ENCODE results near the gene ASAP2.

Gene ASAP2

GRCh38 chr2:9326975-9327374, 120.4 kb downstream of the ASAP2 start:
- H2BK15ac ChIP-seq (ENCODE audit: low read length), result no peak overlapping the region
- peaks cover 0 to 2% of the 10 kb centered on the region in 2 donors for H3K4me1 ChIP-seq (ENCODE audit: control insufficient read depth in 2 of 2, insufficient read depth in 1 of 2, low read depth in 1 of 2, low read length in 2 of 2)
- no peak overlapping the region for H4K91ac ChIP-seq (ENCODE audit: low read depth, low read length, poor library complexity)
- H3K9ac ChIP-seq (ENCODE audit: low read depth, low read length, poor library complexity), result no peak overlapping the region
- WGBS, 2 donors (ENCODE audit: extremely low coverage in 2 of 2, insufficient read length in 2 of 2, insufficient replicate concordance in 1 of 2), result no CpG with 5 or more reads among the region's 3 CpGs
- no peak overlapping the region for H2BK5ac ChIP-seq (ENCODE audit: low read length)
- no peak overlapping the region for H2AK5ac ChIP-seq (ENCODE audit: low read depth, low read length)
- H3K23ac ChIP-seq (ENCODE audit: low read depth, low read length, poor library complexity), result no peak overlapping the region
- H3K14ac ChIP-seq (ENCODE audit: low read length), result no peak overlapping the region
- H2BK12ac ChIP-seq (ENCODE audit: low read length), result no peak overlapping the region
- no peak overlapping the region for H3K4me3 ChIP-seq (ENCODE audit: low read length in 2 of 2)
- no peaks in the 10 kb centered on the region for H3K9me3 ChIP-seq (replicated peaks in 1 of 2; ENCODE audit: control insufficient read depth in 2 of 2, insufficient read depth in 1 of 2, low read depth in 1 of 2, low read length in 2 of 2)
- no peak overlapping the region for H3K4me2 ChIP-seq (ENCODE audit: insufficient read depth, low read length, poor library complexity, severe bottlenecking)
- no peak overlapping the region for H3K27ac ChIP-seq (replicated peaks; ENCODE audit: low read length)
- DNase-seq (ENCODE audit: low spot score), result no peak
- peaks cover 26 to 95% of the 10 kb centered on the region in 2 donors for H3K36me3 ChIP-seq (replicated peaks in 1 of 2; ENCODE audit: control insufficient read depth in 2 of 2, insufficient read depth in 2 of 2, low read length in 2 of 2)
- no peak overlapping the region for H3K4ac ChIP-seq (ENCODE audit: low read length)
- H3K18ac ChIP-seq (ENCODE audit: low read length), result no peak overlapping the region
- no peak overlapping the region for H4K8ac ChIP-seq (ENCODE audit: low read depth, low read length)
- H3K79me1 ChIP-seq (ENCODE audit: low read depth, low read length), result no peaks in the 10 kb centered on the region
- H3K27me3 ChIP-seq (ENCODE audit: control insufficient read depth in 3 of 3, insufficient read depth in 3 of 3, low read depth in 1 of 3, low read length in 3 of 3), result no peaks in the 10 kb centered on the region
- H2BK120ac ChIP-seq (ENCODE audit: low read depth, low read length), result no peak overlapping the region
- no peak overlapping the region for H2AFZ ChIP-seq (ENCODE audit: low read length)

- no peak overlapping the region for H4K91ac ChIP-seq (ENCODE audit: low read depth, low read length, poor library complexity)
Observed at GRCh38 chr2:9327873-9328352, 121.3 kb downstream of the ASAP2 start.

GRCh38 chr2:9328931-9329330, 122.3 kb downstream of the ASAP2 start:
- Histone ChIP-seq H3K9me3 (replicated peaks in 1 of 2; ENCODE audit: control insufficient read depth in 2 of 2, insufficient read depth in 1 of 2, low read depth in 1 of 2, low read length in 2 of 2) (no peaks in the 10 kb centered on the region), H3K79me1 (ENCODE audit: low read depth, low read length) (no peaks in the 10 kb centered on the region), H3K9ac (ENCODE audit: low read depth, low read length, poor library complexity) (no peak overlapping the region), H2BK15ac (ENCODE audit: low read length) (no peak overlapping the region), H2BK120ac (ENCODE audit: low read depth, low read length) (no peak overlapping the region), H3K4me2 (ENCODE audit: insufficient read depth, low read length, poor library complexity, severe bottlenecking) (no peak overlapping the region), H3K27ac (replicated peaks; ENCODE audit: low read length) (no peak overlapping the region), H3K23ac (ENCODE audit: low read depth, low read length, poor library complexity) (no peak overlapping the region), H3K18ac (ENCODE audit: low read length) (no peak overlapping the region), H2AK5ac (ENCODE audit: low read depth, low read length) (no peak overlapping the region), H4K8ac (ENCODE audit: low read depth, low read length) (no peak overlapping the region), H3K36me3 (replicated peaks in 1 of 2; ENCODE audit: control insufficient read depth in 2 of 2, insufficient read depth in 2 of 2, low read length in 2 of 2) (peaks cover 14 to 92% of the 10 kb centered on the region in 2 donors), H3K4ac (ENCODE audit: low read length) (no peak overlapping the region), H3K4me1 (ENCODE audit: control insufficient read depth in 2 of 2, insufficient read depth in 1 of 2, low read depth in 1 of 2, low read length in 2 of 2) (peaks cover 0 to 2% of the 10 kb centered on the region in 2 donors), H3K4me3 (ENCODE audit: low read length in 2 of 2) (no peak overlapping the region), H3K14ac (ENCODE audit: low read length) (no peak overlapping the region), H2AFZ (ENCODE audit: low read length) (no peak overlapping the region), H4K91ac (ENCODE audit: low read depth, low read length, poor library complexity) (no peak overlapping the region), H2BK12ac (ENCODE audit: low read length) (no peak overlapping the region), H2BK5ac (ENCODE audit: low read length) (no peak overlapping the region), H3K27me3 (ENCODE audit: control insufficient read depth in 3 of 3, insufficient read depth in 3 of 3, low read depth in 1 of 3, low read length in 3 of 3) (no peaks in the 10 kb centered on the region)
- WGBS, 2 donors (ENCODE audit: extremely low coverage in 2 of 2, insufficient read length in 2 of 2, insufficient replicate concordance in 1 of 2), result no CpG with 5 or more reads among the region's 5 CpGs
- DNase-seq (ENCODE audit: low spot score), result no peak

More at GRCh38 chr2:9327873-9328352, 121.3 kb downstream of the ASAP2 start:
- Histone ChIP-seq H3K79me1 (ENCODE audit: low read depth, low read length) (no peaks in the 10 kb centered on the region), H3K36me3 (replicated peaks in 1 of 2; ENCODE audit: control insufficient read depth in 2 of 2, insufficient read depth in 2 of 2, low read length in 2 of 2) (peaks cover 19 to 94% of the 10 kb centered on the region in 2 donors), H2AFZ (ENCODE audit: low read length) (no peak overlapping the region), H2BK5ac (ENCODE audit: low read length) (no peak overlapping the region), H2BK12ac (ENCODE audit: low read length) (no peak overlapping the region), H3K4me1 (ENCODE audit: control insufficient read depth in 2 of 2, insufficient read depth in 1 of 2, low read depth in 1 of 2, low read length in 2 of 2) (peaks cover 0 to 2% of the 10 kb centered on the region in 2 donors), H3K9me3 (replicated peaks in 1 of 2; ENCODE audit: control insufficient read depth in 2 of 2, insufficient read depth in 1 of 2, low read depth in 1 of 2, low read length in 2 of 2) (no peaks in the 10 kb centered on the region), H3K4me3 (ENCODE audit: low read length in 2 of 2) (no peak overlapping the region), H3K4ac (ENCODE audit: low read length) (no peak overlapping the region), H2BK120ac (ENCODE audit: low read depth, low read length) (no peak overlapping the region), H2AK5ac (ENCODE audit: low read depth, low read length) (no peak overlapping the region), H4K8ac (ENCODE audit: low read depth, low read length) (no peak overlapping the region), H3K9ac (ENCODE audit: low read depth, low read length, poor library complexity) (no peak overlapping the region), H3K27me3 (ENCODE audit: control insufficient read depth in 3 of 3, insufficient read depth in 3 of 3, low read depth in 1 of 3, low read length in 3 of 3) (no peaks in the 10 kb centered on the region), H3K27ac (replicated peaks; ENCODE audit: low read length) (no peak overlapping the region), H3K4me2 (ENCODE audit: insufficient read depth, low read length, poor library complexity, severe bottlenecking) (no peak overlapping the region), H3K23ac (ENCODE audit: low read depth, low read length, poor library complexity) (no peak overlapping the region), H2BK15ac (ENCODE audit: low read length) (no peak overlapping the region), H3K18ac (ENCODE audit: low read length) (no peak overlapping the region), H3K14ac (ENCODE audit: low read length) (no peak overlapping the region)
- no CpG with 5 or more reads among the region's 5 CpGs for WGBS, 2 donors (ENCODE audit: extremely low coverage in 2 of 2, insufficient read length in 2 of 2, insufficient replicate concordance in 1 of 2)
- DNase-seq (ENCODE audit: low spot score), result no peak

- H3K4me2 ChIP-seq (ENCODE audit: insufficient read depth, low read length, poor library complexity, severe bottlenecking), result no peak overlapping the region
- no peak overlapping the region for H3K14ac ChIP-seq (ENCODE audit: low read length)
- H3K36me3 ChIP-seq (replicated peaks in 1 of 2; ENCODE audit: control insufficient read depth in 2 of 2, insufficient read depth in 2 of 2, low read length in 2 of 2), result peaks cover 12 to 91% of the 10 kb centered on the region in 2 donors
- no peaks in the 10 kb centered on the region for H3K9me3 ChIP-seq (replicated peaks in 1 of 2; ENCODE audit: control insufficient read depth in 2 of 2, insufficient read depth in 1 of 2, low read depth in 1 of 2, low read length in 2 of 2)
- no peak overlapping the region for H3K4ac ChIP-seq (ENCODE audit: low read length)
- H2AFZ ChIP-seq (ENCODE audit: low read length), result no peak overlapping the region
- no peak overlapping the region for H2BK12ac ChIP-seq (ENCODE audit: low read length)
- H4K8ac ChIP-seq (ENCODE audit: low read depth, low read length), result no peak overlapping the region
- peaks cover 0 to 2% of the 10 kb centered on the region in 2 donors for H3K4me1 ChIP-seq (ENCODE audit: control insufficient read depth in 2 of 2, insufficient read depth in 1 of 2, low read depth in 1 of 2, low read length in 2 of 2)
- no peak overlapping the region for H3K18ac ChIP-seq (ENCODE audit: low read length)
- no peak overlapping the region for H4K91ac ChIP-seq (ENCODE audit: low read depth, low read length, poor library complexity)
- no peaks in the 10 kb centered on the region for H3K79me1 ChIP-seq (ENCODE audit: low read depth, low read length)
- WGBS, 2 donors (ENCODE audit: extremely low coverage in 2 of 2, insufficient read length in 2 of 2, insufficient replicate concordance in 1 of 2), result no CpG with 5 or more reads among the region's 5 CpGs
- H2BK5ac ChIP-seq (ENCODE audit: low read length), result no peak overlapping the region
- DNase-seq (ENCODE audit: low spot score), result no peak
- H2BK15ac ChIP-seq (ENCODE audit: low read length), result no peak overlapping the region
- no peak overlapping the region for H3K4me3 ChIP-seq (ENCODE audit: low read length in 2 of 2)
- H3K9ac ChIP-seq (ENCODE audit: low read depth, low read length, poor library complexity), result no peak overlapping the region
- H2AK5ac ChIP-seq (ENCODE audit: low read depth, low read length), result no peak overlapping the region
- no peak overlapping the region for H3K23ac ChIP-seq (ENCODE audit: low read depth, low read length, poor library complexity)
- H3K27me3 ChIP-seq (ENCODE audit: control insufficient read depth in 3 of 3, insufficient read depth in 3 of 3, low read depth in 1 of 3, low read length in 3 of 3), result no peaks in the 10 kb centered on the region
- no peak overlapping the region for H2BK120ac ChIP-seq (ENCODE audit: low read depth, low read length)
- H3K27ac ChIP-seq (replicated peaks; ENCODE audit: low read length), result no peak overlapping the region
Observed at GRCh38 chr2:9329497-9329896, 122.9 kb downstream of the ASAP2 start.
